ENCODE results near the gene LRRC47. TPM values are rescaled to one million over a fixed set of nuclear protein-coding genes. Genes with fewer than 3 reads are reported as not detected.

The LRRC47 gene
- total and polyA plus RNA-seq, 2 of the 13 experiments (the other 11 are each of a cell fraction or from before 2014, with no cell fraction given) = 18.3 to 52.5 TPM

GRCh38 chr1:3775490-3776230 is 20.6 kb downstream of the LRRC47 start:
- ChIA-PET POLR2A (interaction anchor here (0.7 to 1.6 kb wide), 14 partner anchors 9 to 319 kb away, joined by 3 to 20 read pairs (median 3); partner anchors contain the start of genes CCDC27, CEP104, DFFB and LRRC47), CTCF (ENCODE audit: low intra/inter-chr PET ratio, low total read pairs) (interaction anchor here (0.8 kb wide), 1 partner anchor 10 kb away, joined by 3 read pairs; no protein-coding TSS in a partner anchor)
- DNase-seq (ENCODE audit: low spot score) = peak; percentile 94
- peak; percentile 62 for ATAC-seq
- FAIRE-seq = peak; percentile 67
- Histone ChIP-seq H4K20me1 (ENCODE audit: insufficient read depth, low read length) (no peaks in the 10 kb centered on the region), H3K27ac (ENCODE audit: extremely low read length, insufficient read depth, low read length) (peak overlapping the region; percentile 86), H3K27me3 (ENCODE audit: control insufficient read depth in 1 of 2, insufficient read depth in 2 of 2, low read length in 2 of 2) (no peaks in the 10 kb centered on the region), H3K4me2 (ENCODE audit: low read depth, low read length) (peak overlapping the region; percentile 93), H3K4me1 (ENCODE audit: insufficient read depth, low read length) (peaks cover 54% of the 10 kb centered on the region), H3K36me3 (replicated peaks in 1 of 2; ENCODE audit: control insufficient read depth in 1 of 2, insufficient read depth in 2 of 2, low read length in 2 of 2) (peaks cover 3 to 8% of the 10 kb centered on the region in 2 experiments; a peak in 3 of 5 replicates), H2AFZ (ENCODE audit: low read length) (no peak overlapping the region), H3K9me3 (ENCODE audit: low read length) (no peaks in the 10 kb centered on the region), H3K79me2 (ENCODE audit: insufficient read depth, low read length) (peaks cover 18% of the 10 kb centered on the region), H3K9ac (ENCODE audit: insufficient read depth, low read depth, low read length) (peak overlapping the region; percentile 66), H3K4me3 (replicated peaks in 1 of 3; ENCODE audit: insufficient read depth in 1 of 3, low read depth in 2 of 3, low read length in 3 of 3) (peak overlapping the region in 2 of 3 experiments; percentile 89 to 90; a peak in 5 of 6 replicates)
- in situ Hi-C loops (cut with HindIII; ENCODE audit: extremely low pct_ligation_motif_present, low pct_unique_long_range_greater_than_20kb) (no loop called here), intact Hi-C loops (cut with micrococcal nuclease; ENCODE audit: unreplicated experiment) (loop anchor here (1.0 to 10.0 kb wide), 2 partner anchors 21 to 129 kb away; partner anchors contain the start of genes C1orf174 and LRRC47)
- WGBS (ENCODE audit: low lambda C conversion rate) = no CpG with 5 or more reads among the region's 27 CpGs
- no TSS peak for BruUV-seq (replicated peaks)
- TF ChIP-seq ZNF280B (CRISPR knock-in tag; IDR thresholded peaks at IDR 0.05; ENCODE audit: borderline replicate concordance) (no peak; the same call in 1 of the 2 replicates), SCMH1 (CRISPR knock-in tag; IDR thresholded peaks at IDR 0.05; ENCODE audit: borderline replicate concordance) (no peak), MYNN (CRISPR knock-in tag; IDR thresholded peaks at IDR 0.05; ENCODE audit: low read depth) (no peak), JUND (CRISPR knock-in tag; IDR thresholded peaks at IDR 0.05) (no peak; the same call in none of the 2 replicates), TP53 (CRISPR knock-in tag; conservative IDR thresholded peaks at IDR 0.05) (no peak; the same call in 1 of the 2 replicates), ZBTB25 (CRISPR knock-in tag; IDR thresholded peaks at IDR 0.05) (peak; percentile 22; the same call in 1 of the 2 replicates), NFYC (CRISPR knock-in tag; IDR thresholded peaks at IDR 0.05) (no peak; the same call in 1 of the 2 replicates), ZNF484 (CRISPR knock-in tag; IDR thresholded peaks at IDR 0.05; ENCODE audit: borderline replicate concordance, low read depth) (0 out of 2 replicates have a peak, but pooled peaks have one; percentile 41), ZHX2 (IDR thresholded peaks at IDR 0.05; ENCODE audit: low read depth) (no peak; the same call in 1 of the 2 replicates), ZHX2 (CRISPR knock-in tag; IDR thresholded peaks at IDR 0.05; ENCODE audit: borderline replicate concordance) (no peak)
